ENCODE data around the gene CHRM2.

- TF ChIP-seq, protein P1, sequence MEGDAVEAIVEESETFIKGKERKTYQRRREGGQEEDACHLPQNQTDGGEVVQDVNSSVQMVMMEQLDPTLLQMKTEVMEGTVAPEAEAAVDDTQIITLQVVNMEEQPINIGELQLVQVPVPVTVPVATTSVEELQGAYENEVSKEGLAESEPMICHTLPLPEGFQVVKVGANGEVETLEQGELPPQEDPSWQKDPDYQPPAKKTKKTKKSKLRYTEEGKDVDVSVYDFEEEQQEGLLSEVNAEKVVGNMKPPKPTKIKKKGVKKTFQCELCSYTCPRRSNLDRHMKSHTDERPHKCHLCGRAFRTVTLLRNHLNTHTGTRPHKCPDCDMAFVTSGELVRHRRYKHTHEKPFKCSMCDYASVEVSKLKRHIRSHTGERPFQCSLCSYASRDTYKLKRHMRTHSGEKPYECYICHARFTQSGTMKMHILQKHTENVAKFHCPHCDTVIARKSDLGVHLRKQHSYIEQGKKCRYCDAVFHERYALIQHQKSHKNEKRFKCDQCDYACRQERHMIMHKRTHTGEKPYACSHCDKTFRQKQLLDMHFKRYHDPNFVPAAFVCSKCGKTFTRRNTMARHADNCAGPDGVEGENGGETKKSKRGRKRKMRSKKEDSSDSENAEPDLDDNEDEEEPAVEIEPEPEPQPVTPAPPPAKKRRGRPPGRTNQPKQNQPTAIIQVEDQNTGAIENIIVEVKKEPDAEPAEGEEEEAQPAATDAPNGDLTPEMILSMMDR (IDR thresholded peaks at IDR 0.05; ENCODE audit: low read depth, low read length, poor library complexity, severe bottlenecking) = no peak
- no peak for TF ChIP-seq EZH2phosphoT487 (IDR thresholded peaks at IDR 0.05; ENCODE audit: borderline replicate concordance, low read length)
Measured at GRCh38 chr7:136925044-136925443, 56.6 kb downstream of the CHRM2 start.
